IPS-20b (cell line): ENCODE results near the gene DOCK10.

ENCODE experiments used
- H3K27ac ChIP-seq: one replicate; pipeline ENCODE4 v1.5.1; 2013; ENCODE audit warnings: low read length
- H3K27me3 ChIP-seq: 2 replicates; pipeline ENCODE4 v1.6.1; 2013; ENCODE audit warnings: mild to moderate bottlenecking, low read length, inconsistent platforms; ENCODE audit not compliant: insufficient read depth
- H3K36me3 ChIP-seq: 2 replicates; pipeline ENCODE4 v1.6.1; 2013; ENCODE audit warnings: low read depth, mild to moderate bottlenecking, inconsistent platforms, low read length, moderate library complexity; ENCODE audit not compliant: insufficient read depth
- H3K4me1 ChIP-seq: 2 replicates; pipeline ENCODE4 v1.6.1; 2013; ENCODE audit warnings: mild to moderate bottlenecking, control low read depth, inconsistent platforms, low read length, moderate library complexity; ENCODE audit not compliant: insufficient read depth
- H3K4me3 ChIP-seq: 2 replicates; pipeline ENCODE4 v1.5.1; 2013; ENCODE audit warnings: mild to moderate bottlenecking, low read length, inconsistent platforms
- H3K9ac ChIP-seq: 2 replicates; pipeline ENCODE4 v1.6.1; 2013; ENCODE audit warnings: low read depth, mild to moderate bottlenecking, inconsistent platforms, low read length, moderate library complexity
- H3K9me3 ChIP-seq: 2 replicates; pipeline ENCODE4 v1.6.1; 2013; ENCODE audit warnings: mild to moderate bottlenecking, low read depth, low read length, inconsistent platforms; ENCODE audit not compliant: insufficient read depth

Gene DOCK10

DNA sequence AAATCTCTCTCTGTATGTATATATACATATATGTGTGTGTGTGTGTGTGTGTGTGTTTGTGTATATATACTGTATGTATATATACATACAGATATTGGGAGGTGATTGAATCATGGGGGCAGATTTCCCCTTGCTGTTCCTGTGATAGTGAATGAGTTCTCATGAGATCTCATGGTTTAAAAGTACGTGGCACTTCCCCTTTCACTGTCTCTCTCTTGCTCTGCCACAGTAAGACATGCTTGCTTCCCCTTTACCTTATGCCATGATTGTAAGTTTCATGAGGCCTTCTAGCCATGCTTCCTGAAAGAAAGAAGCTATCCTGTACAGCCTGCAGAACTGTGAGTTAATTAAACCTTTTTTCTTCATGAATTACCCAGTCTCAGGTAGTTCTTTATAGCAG, 307.3 kb downstream of the DOCK10 start:
- Histone ChIP-seq H3K9ac (no peak overlapping the region), H3K4me1 (no peaks in the 10 kb centered on the region), H3K9me3 (peaks cover 33% of the 10 kb centered on the region), H3K36me3 (no peaks in the 10 kb centered on the region), H3K27ac (no peak overlapping the region), H3K4me3 (no peak overlapping the region), H3K27me3 (no peaks in the 10 kb centered on the region)

DNA sequence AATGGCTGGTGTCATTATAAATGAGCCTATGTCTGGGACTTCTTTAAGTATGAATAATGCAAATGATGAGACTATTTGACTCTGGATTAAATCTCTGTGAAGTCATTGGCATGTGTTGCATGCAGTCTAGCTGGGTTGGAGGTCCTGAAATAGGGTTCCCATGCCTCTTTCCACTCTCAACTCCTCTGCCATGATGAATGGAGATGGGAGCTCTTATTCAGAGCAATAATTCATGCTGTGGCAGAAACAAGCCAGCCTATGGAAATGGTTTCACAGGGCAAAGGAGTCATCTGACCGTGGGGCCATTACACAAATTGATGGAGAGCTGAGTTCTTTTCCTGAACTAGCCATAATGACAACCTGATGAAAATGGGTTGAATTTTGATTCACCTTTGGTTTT, 310.6 kb downstream of the DOCK10 start:
- Histone ChIP-seq H3K9ac (no peak overlapping the region), H3K4me3 (no peak overlapping the region), H3K27ac (no peak overlapping the region), H3K9me3 (peaks cover 17% of the 10 kb centered on the region), H3K36me3 (no peaks in the 10 kb centered on the region), H3K27me3 (no peaks in the 10 kb centered on the region), H3K4me1 (no peaks in the 10 kb centered on the region)

DNA sequence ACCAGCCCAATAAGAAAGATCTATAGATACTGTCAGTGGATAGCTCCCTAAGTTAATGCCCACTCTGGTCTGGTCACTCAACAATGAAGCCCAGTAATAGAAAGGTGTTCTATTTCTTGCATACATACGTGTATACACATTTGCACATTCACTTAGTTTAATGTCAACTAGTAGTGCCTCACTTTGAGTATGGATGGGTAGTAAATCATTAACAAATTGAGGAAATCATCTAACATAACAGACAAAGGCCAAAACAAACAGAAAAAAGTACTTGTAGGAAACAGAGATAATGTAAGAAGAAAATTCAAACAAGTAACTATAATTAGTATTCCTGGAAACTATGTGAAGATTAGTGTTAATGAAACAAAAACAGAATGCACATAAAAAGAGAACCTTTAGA, 312.8 kb downstream of the DOCK10 start:
- Histone ChIP-seq H3K36me3 (no peaks in the 10 kb centered on the region), H3K27ac (no peak overlapping the region), H3K4me1 (no peaks in the 10 kb centered on the region), H3K27me3 (no peaks in the 10 kb centered on the region), H3K9me3 (peaks cover 4% of the 10 kb centered on the region; the same call in 1 of the 2 replicates), H3K9ac (no peak overlapping the region), H3K4me3 (no peak overlapping the region)

DNA sequence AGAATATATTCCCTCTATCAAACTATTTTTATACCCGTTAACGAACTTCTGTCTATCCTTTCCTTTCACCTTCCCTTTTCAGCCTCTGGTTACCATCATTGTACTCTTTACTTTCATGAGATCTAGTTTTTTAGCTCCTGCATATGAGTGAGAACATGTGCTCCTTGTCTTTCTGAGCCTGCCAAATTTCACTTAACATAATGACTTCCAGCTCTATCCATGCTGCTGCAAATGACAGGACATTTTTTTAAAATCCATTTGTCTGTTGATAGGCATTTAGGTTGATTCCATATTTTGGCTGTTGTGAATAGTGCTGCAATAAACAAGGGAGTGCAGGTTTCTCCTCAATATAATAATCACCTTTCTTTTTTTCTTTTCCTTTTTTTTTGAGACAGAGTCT, 317.9 kb downstream of the DOCK10 start:
- Histone ChIP-seq H3K27ac (no peak overlapping the region), H3K36me3 (no peaks in the 10 kb centered on the region), H3K27me3 (no peaks in the 10 kb centered on the region), H3K4me1 (no peaks in the 10 kb centered on the region), H3K9ac (no peak overlapping the region), H3K9me3 (peaks cover 4% of the 10 kb centered on the region; the same call in 1 of the 2 replicates), H3K4me3 (no peak overlapping the region)

DNA sequence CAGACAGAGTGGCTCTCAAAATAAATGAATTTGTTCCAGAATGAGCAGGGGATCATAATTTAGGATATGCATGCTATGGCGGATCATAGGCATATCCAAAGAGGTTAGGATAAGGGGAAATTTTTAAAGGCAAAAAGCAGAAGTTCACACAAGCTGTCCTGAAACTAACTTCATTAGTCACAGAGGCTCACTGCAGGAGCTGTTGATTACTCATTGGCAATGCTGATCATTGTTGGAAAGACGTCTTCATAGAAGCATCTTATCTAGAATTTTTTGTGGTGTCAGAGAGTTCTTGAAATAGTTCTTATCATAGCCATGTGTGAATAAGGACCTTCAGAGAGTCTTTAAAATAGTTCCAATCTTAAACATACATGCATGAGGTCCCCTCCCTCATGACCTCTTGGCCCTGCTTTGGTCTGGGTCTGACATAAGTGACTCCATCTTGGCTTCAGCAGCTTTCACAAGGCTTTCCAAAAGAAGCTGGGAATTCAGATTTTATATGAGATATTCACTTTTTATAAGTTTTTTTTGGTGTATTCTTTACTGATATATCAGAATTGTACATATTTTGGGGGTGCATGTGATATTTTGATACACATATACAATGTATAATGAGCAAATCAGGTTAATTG, 318.6 kb downstream of the DOCK10 start:
- Histone ChIP-seq H3K36me3 (no peaks in the 10 kb centered on the region), H3K4me1 (no peaks in the 10 kb centered on the region)

DNA sequence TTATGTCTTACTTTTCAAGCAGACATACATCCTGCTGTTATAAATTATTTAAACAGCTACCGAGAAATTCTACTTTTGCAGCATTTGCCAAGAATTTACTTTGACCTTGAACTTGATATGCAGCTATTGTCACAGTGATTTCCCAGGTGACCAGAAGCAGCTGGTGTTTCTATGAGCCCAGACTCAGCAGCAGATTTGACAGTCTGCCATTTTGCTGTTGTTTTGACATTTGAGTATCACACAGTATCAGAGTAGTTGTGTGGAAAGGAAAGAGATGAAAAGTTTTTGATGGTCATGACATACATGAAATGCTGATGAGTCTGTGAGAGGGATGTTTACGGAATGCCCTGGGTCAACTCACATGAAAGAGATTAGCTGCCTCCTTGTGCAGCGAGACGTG, 319.5 kb downstream of the DOCK10 start:
- Histone ChIP-seq H3K27ac (no peak overlapping the region), H3K9me3 (peaks cover 4% of the 10 kb centered on the region; the same call in 1 of the 2 replicates), H3K36me3 (no peaks in the 10 kb centered on the region), H3K4me1 (no peaks in the 10 kb centered on the region), H3K4me3 (no peak overlapping the region), H3K9ac (no peak overlapping the region), H3K27me3 (no peaks in the 10 kb centered on the region)

More for the DNA sequence above, 318.6 kb downstream of the DOCK10 start:
- Histone ChIP-seq H3K27me3 (no peaks in the 10 kb centered on the region), H3K27ac (no peak overlapping the region), H3K9me3 (peaks cover 4% of the 10 kb centered on the region; the same call in 1 of the 2 replicates), H3K4me3 (no peak overlapping the region), H3K9ac (no peak overlapping the region)

DNA sequence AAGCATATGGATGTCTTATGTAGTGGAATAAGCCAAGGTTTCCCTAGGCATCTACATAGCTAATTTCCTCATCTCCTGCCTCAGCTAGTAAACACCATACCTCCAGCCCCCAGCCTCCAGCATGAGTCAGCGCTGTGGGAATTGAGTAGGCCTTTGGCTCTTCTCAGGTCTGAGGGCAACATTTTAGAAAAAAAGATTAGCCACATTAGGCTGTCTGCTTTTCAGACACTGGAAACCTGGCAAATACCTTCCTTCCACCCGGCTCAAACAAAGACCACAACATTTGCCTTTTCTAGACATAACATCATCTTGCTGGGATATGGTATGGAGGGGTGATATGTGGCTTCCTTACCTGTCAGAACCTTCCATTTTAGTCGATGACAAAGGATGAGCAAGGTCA, 320.0 kb downstream of the DOCK10 start:
- Histone ChIP-seq H3K4me3 (no peak overlapping the region), H3K4me1 (no peaks in the 10 kb centered on the region), H3K36me3 (no peaks in the 10 kb centered on the region), H3K9me3 (no peaks in the 10 kb centered on the region), H3K27me3 (no peaks in the 10 kb centered on the region), H3K27ac (no peak overlapping the region), H3K9ac (no peak overlapping the region)

DNA sequence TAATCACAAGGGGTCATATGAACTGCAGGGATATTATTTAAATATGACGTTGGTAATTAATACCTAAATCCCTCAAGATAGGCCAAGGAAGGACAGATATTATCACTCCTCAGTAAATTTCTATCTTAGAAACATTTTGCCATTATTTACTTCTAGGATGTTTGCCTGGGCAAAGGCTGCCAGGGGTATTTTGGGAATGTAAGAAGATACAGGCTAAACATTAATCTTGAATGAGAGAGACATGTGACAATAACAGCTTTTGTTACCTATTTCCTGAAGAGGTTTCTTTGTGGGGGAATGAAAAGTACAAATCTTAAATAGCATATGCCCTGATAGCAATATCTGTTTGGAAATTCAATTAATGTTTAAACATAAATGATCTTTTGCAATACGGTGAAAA, 325.3 kb downstream of the DOCK10 start:
- no peaks in the 10 kb centered on the region for H3K36me3 ChIP-seq
- H3K4me1 ChIP-seq = no peaks in the 10 kb centered on the region
- no peaks in the 10 kb centered on the region for H3K27me3 ChIP-seq
- H3K27ac ChIP-seq = no peak overlapping the region
- H3K9ac ChIP-seq = no peak overlapping the region
- H3K4me3 ChIP-seq = no peak overlapping the region
- H3K9me3 ChIP-seq = no peaks in the 10 kb centered on the region

DNA sequence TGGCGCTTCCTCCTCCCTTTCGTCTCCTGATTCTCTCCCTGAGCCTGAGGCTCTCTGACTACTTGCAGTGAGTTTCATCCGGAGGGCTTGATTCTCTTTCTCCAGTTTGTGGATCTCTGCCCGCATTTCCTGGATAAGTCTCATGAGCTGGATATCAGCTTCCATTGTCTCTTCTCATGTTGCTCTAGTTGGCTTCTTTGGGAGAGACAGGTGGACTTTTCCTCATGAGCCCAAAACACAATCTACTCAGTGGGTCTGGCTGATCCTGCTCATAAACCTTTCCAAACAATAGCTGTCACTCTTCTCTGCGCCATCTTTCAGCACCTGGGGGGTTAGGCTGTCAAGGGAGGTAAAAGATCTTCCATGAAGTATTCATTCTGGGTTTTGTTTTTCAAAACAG, 326.1 kb downstream of the DOCK10 start, which contains the start of gene CCDC195:
Gene CCDC195, minus strand, starts transcription at position 165 of the 400 bp plus-strand sequence. Its CDS starts 0 bp downstream, at position 165.
- H3K9me3 ChIP-seq = no peaks in the 10 kb centered on the region
- H3K27me3 ChIP-seq = no peaks in the 10 kb centered on the region
- no peaks in the 10 kb centered on the region for H3K4me1 ChIP-seq
- H3K27ac ChIP-seq = no peak within 1 kb of the TSS
- no peaks in the 10 kb centered on the region for H3K36me3 ChIP-seq
- H3K4me3 ChIP-seq = no peak within 1 kb of the TSS
- H3K9ac ChIP-seq = no peak within 1 kb of the TSS
